ENCODE data around the gene SH3PXD2A. TPM values are rescaled to one million over a fixed set of nuclear protein-coding genes. Genes with fewer than 3 reads are reported as not detected.

The SH3PXD2A gene
- total and polyA plus RNA-seq, 2 donors (not counting 1 experiment from before 2014, with no cell fraction given), result 3.2 to 33.5 TPM

DNA sequence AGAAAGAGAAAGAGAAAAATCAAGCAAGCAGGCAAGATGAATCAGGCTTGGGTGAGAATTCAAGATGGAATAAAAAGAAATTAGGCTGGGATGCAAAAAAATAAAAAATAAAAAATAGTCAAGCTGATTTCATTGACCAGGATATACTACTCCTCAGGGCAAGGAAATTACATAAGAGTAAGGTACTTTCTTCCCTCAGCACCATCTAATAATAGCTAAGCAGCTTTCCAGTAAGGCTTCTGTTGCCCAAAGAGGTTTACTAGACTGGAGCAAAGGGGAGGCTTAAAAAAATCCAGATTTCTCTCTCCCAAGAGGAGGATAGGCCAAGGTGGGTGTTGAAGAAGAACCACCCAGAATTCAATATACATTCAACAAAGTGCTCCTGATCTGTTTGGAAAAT is 268.3 kb downstream of the SH3PXD2A start:
- Mint-ChIP-seq H3K9me3 (ENCODE audit: insufficient read depth) (no peaks in the 10 kb centered on the region), H3K4me3 (no peak overlapping the region), H3K27me3 (no peaks in the 10 kb centered on the region), H3K27ac (no peak overlapping the region), H3K4me1 (peaks cover 7% of the 10 kb centered on the region)
- Histone ChIP-seq H3K9me3 (ENCODE audit: control extremely low read depth in 1 of 3, control insufficient read depth in 2 of 3, insufficient read depth in 1 of 3, low read length in 2 of 3) (peaks cover 0 to 8% (median 0%) of the 10 kb centered on the region in 3 donors), H3K79me2 (ENCODE audit: control insufficient read depth, insufficient read depth, low read length) (no peaks in the 10 kb centered on the region), H3K9ac (ENCODE audit: low read length) (no peak overlapping the region), H3K4me1 (ENCODE audit: control insufficient read depth in 2 of 2, insufficient read depth in 2 of 2, low read length in 2 of 2) (peaks cover 3% of the 10 kb centered on the region in 2 donors), H2AFZ (ENCODE audit: insufficient read depth, low read depth, low read length, poor library complexity, severe bottlenecking) (no peak overlapping the region), H4K20me1 (ENCODE audit: control insufficient read depth, insufficient read depth, low read length, poor library complexity, severe bottlenecking) (no peaks in the 10 kb centered on the region), H3K4me2 (replicated peaks; ENCODE audit: low read depth, low read length, poor library complexity, severe bottlenecking) (no peak overlapping the region), H3K36me3 (replicated peaks in 1 of 2; ENCODE audit: control extremely low read depth in 1 of 2, control insufficient read depth in 1 of 2, extremely low read depth in 1 of 2, insufficient read depth in 2 of 2, low read length in 1 of 2) (no peaks in the 10 kb centered on the region), H3K4me3 (ENCODE audit: control extremely low read depth in 1 of 5, extremely low read depth in 1 of 5, insufficient read depth in 1 of 5, low read depth in 2 of 5, low read length in 4 of 5) (no peak overlapping the region), H3K27me3 (replicated peaks in 1 of 4; ENCODE audit: control extremely low read depth in 1 of 4, control insufficient read depth in 3 of 4, insufficient read depth in 4 of 4, low read length in 3 of 4) (no peaks in the 10 kb centered on the region), H3K27ac (ENCODE audit: low read length in 2 of 2) (no peak overlapping the region)
- intact Hi-C loops (cut with micrococcal nuclease), result no loop called here
- no peak for ATAC-seq (ENCODE audit: low read depth)
- ChIA-PET POLR2A (no interaction called here), CTCF (interaction anchor here (0.6 to 1.1 kb wide), 2 partner anchors 10 to 70 kb away, joined by 3 read pairs; no protein-coding TSS in a partner anchor)
- no peak for DNase-seq
- no peak for TF ChIP-seq EZH2 (IDR thresholded peaks at IDR 0.05; ENCODE audit: borderline replicate concordance, insufficient read depth, low read depth, low read length, poor library complexity, severe bottlenecking)
- TF ChIP-seq CTCF (IDR thresholded peaks at IDR 0.05), result no peak

GRCh38 chr10:103585011-103585405 is 270.4 kb downstream of the SH3PXD2A start:
- POLR2A ChIA-PET, result no interaction called here
- H2AFZ ChIP-seq (ENCODE audit: insufficient read depth, low read depth, low read length, poor library complexity, severe bottlenecking), result peak overlapping the region; percentile 79
- 82% methylated on average over 30 of the region's 32 CpGs for WGBS (ENCODE audit: insufficient coverage)

More at GRCh38 chr10:103585011-103585405, 270.4 kb downstream of the SH3PXD2A start:
- no peak for TF ChIP-seq CTCF (IDR thresholded peaks at IDR 0.05)
- no peaks in the 10 kb centered on the region for H3K36me3 ChIP-seq (replicated peaks in 1 of 2; ENCODE audit: control extremely low read depth in 1 of 2, control insufficient read depth in 1 of 2, extremely low read depth in 1 of 2, insufficient read depth in 2 of 2, low read length in 1 of 2)
- Mint-ChIP-seq H3K4me1 (peaks cover 7% of the 10 kb centered on the region), H3K4me3 (peak overlapping the region; percentile 67), H3K9me3 (ENCODE audit: insufficient read depth) (no peaks in the 10 kb centered on the region), H3K27ac (no peak overlapping the region), H3K27me3 (no peaks in the 10 kb centered on the region)
- H3K4me2 ChIP-seq (replicated peaks; ENCODE audit: low read depth, low read length, poor library complexity, severe bottlenecking), result peak overlapping the region; percentile 74
- intact Hi-C loops (cut with micrococcal nuclease), result no loop called here
- no peaks in the 10 kb centered on the region for H3K27me3 ChIP-seq (replicated peaks in 1 of 4; ENCODE audit: control extremely low read depth in 1 of 4, control insufficient read depth in 3 of 4, insufficient read depth in 4 of 4, low read length in 3 of 4)
- H4K20me1 ChIP-seq (ENCODE audit: control insufficient read depth, insufficient read depth, low read length, poor library complexity, severe bottlenecking), result no peaks in the 10 kb centered on the region
- no peak overlapping the region for H3K27ac ChIP-seq (ENCODE audit: low read length in 2 of 2)
- peaks cover 0 to 8% (median 0%) of the 10 kb centered on the region in 3 donors for H3K9me3 ChIP-seq (ENCODE audit: control extremely low read depth in 1 of 3, control insufficient read depth in 2 of 3, insufficient read depth in 1 of 3, low read length in 2 of 3)
- ATAC-seq (ENCODE audit: low read depth) (no peak), DNase-seq (no peak)
- no peaks in the 10 kb centered on the region for H3K79me2 ChIP-seq (ENCODE audit: control insufficient read depth, insufficient read depth, low read length)
- H3K4me3 ChIP-seq (ENCODE audit: control extremely low read depth in 1 of 5, extremely low read depth in 1 of 5, insufficient read depth in 1 of 5, low read depth in 2 of 5, low read length in 4 of 5), result peak overlapping the region in 3 of 5 experiments; percentile 60 to 65 (median 64)
- CTCF ChIA-PET, result interaction anchor here (1.3 to 1.4 kb wide), 2 partner anchors 9 to 101 kb away, joined by 3 to 4 read pairs; no protein-coding TSS in a partner anchor
- peaks cover 3% of the 10 kb centered on the region in 2 donors for H3K4me1 ChIP-seq (ENCODE audit: control insufficient read depth in 2 of 2, insufficient read depth in 2 of 2, low read length in 2 of 2)
- peak overlapping the region; percentile 70 for H3K9ac ChIP-seq (ENCODE audit: low read length)
